ENCODE data around the gene HOXB4.

- no peak for TF ChIP-seq CTCF (IDR thresholded peaks at IDR 0.05)
- TF ChIP-seq, protein P1, sequence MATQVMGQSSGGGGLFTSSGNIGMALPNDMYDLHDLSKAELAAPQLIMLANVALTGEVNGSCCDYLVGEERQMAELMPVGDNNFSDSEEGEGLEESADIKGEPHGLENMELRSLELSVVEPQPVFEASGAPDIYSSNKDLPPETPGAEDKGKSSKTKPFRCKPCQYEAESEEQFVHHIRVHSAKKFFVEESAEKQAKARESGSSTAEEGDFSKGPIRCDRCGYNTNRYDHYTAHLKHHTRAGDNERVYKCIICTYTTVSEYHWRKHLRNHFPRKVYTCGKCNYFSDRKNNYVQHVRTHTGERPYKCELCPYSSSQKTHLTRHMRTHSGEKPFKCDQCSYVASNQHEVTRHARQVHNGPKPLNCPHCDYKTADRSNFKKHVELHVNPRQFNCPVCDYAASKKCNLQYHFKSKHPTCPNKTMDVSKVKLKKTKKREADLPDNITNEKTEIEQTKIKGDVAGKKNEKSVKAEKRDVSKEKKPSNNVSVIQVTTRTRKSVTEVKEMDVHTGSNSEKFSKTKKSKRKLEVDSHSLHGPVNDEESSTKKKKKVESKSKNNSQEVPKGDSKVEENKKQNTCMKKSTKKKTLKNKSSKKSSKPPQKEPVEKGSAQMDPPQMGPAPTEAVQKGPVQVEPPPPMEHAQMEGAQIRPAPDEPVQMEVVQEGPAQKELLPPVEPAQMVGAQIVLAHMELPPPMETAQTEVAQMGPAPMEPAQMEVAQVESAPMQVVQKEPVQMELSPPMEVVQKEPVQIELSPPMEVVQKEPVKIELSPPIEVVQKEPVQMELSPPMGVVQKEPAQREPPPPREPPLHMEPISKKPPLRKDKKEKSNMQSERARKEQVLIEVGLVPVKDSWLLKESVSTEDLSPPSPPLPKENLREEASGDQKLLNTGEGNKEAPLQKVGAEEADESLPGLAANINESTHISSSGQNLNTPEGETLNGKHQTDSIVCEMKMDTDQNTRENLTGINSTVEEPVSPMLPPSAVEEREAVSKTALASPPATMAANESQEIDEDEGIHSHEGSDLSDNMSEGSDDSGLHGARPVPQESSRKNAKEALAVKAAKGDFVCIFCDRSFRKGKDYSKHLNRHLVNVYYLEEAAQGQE (IDR thresholded peaks at IDR 0.05; ENCODE audit: insufficient read depth in 1 of 2, low read depth in 2 of 2, low read length in 1 of 2): 0 out of 4 replicates have a peak, but pooled peaks of 1 of the 2 experiments have one; percentile 31
Observed at GRCh38 chr17:48625495-48626244, 47.5 kb upstream of the HOXB4 start.

All from Panc1 (cell line).